HG02642 (cell line): ENCODE measurements around the gene DNAJB9.
A peak's percentile ranks its signal among the peaks of the same experiment; 100 is the strongest.
"Not testable (repeated sequence)": the region's sequence is repeated elsewhere in the genome, so short reads cannot be mapped to it uniquely, and the experiment has no call there.

Experiments
- ATAC-seq: cut with Tn5 transposase; IDR thresholded peaks from one replicate; pipeline ENCODE4 v1.9.1; 2021; ENCODE audit warnings: mild to moderate bottlenecking; ENCODE audit not compliant: unreplicated experiment, poor library complexity

DNAJB9 gene

GRCh38 chr7:108569381-108570145, at the start of gene DNAJB9, which contains the start of gene THAP5:
Gene DNAJB9, plus strand, starts transcription at chr7:108569874. Its CDS starts 1,853 bp downstream, at chr7:108571727.
Gene THAP5, minus strand, starts transcription at chr7:108569706. Its CDS starts 137 bp downstream, at chr7:108569569.
- ATAC-seq: peak; percentile 97

- no peak for ATAC-seq
Observed at GRCh38 chr7:108522780-108523179, 46.9 kb upstream of the DNAJB9 start.

- ATAC-seq: peak; percentile 53
Observed at GRCh38 chr7:108525327-108525984, 44.2 kb upstream of the DNAJB9 start.

- ATAC-seq: peak; percentile 95
Observed at GRCh38 chr7:108525985-108526767, 43.5 kb upstream of the DNAJB9 start, which contains the start of gene PNPLA8. Gene PNPLA8, minus strand, starts transcription at chr7:108526135. Its CDS starts 10,644 bp downstream, at chr7:108515491.

- ATAC-seq: no peak
Observed at GRCh38 chr7:108526768-108527017, 43.0 kb upstream of the DNAJB9 start.

GRCh38 chr7:108528183-108528712, 41.4 kb upstream of the DNAJB9 start:
- ATAC-seq: no peak

GRCh38 chr7:108529341-108529740, 40.3 kb upstream of the DNAJB9 start:
- no peak for ATAC-seq

- ATAC-seq: no peak
Observed at GRCh38 chr7:108533712-108534111, 36.0 kb upstream of the DNAJB9 start.

- no peak for ATAC-seq
Observed at GRCh38 chr7:108535257-108535656, 34.4 kb upstream of the DNAJB9 start.

- ATAC-seq: no peak
Observed at GRCh38 chr7:108535744-108536143, 33.9 kb upstream of the DNAJB9 start.

GRCh38 chr7:108537229-108537628, 32.4 kb upstream of the DNAJB9 start:
- no peak for ATAC-seq

- not testable (repeated sequence) for ATAC-seq
Observed at GRCh38 chr7:108538236-108538635, 31.4 kb upstream of the DNAJB9 start.

GRCh38 chr7:108538685-108539084, 31.0 kb upstream of the DNAJB9 start:
- ATAC-seq: not testable (repeated sequence)

GRCh38 chr7:108541478-108541877, 28.2 kb upstream of the DNAJB9 start:
- ATAC-seq: no peak

- ATAC-seq: not testable (repeated sequence)
Observed at GRCh38 chr7:108548141-108548896, 21.4 kb upstream of the DNAJB9 start.

GRCh38 chr7:108556665-108557064, 13.0 kb upstream of the DNAJB9 start:
- not testable (repeated sequence) for ATAC-seq

- ATAC-seq: no peak
Observed at GRCh38 chr7:108557191-108557590, 12.5 kb upstream of the DNAJB9 start.

GRCh38 chr7:108557617-108558016, 12.1 kb upstream of the DNAJB9 start:
- ATAC-seq: no peak

GRCh38 chr7:108559253-108559652, 10.4 kb upstream of the DNAJB9 start:
- no peak for ATAC-seq

- ATAC-seq: no peak
Observed at GRCh38 chr7:108561047-108561619, 8.5 kb upstream of the DNAJB9 start.
